Measurements from ENCODE around the gene ACE.

DNA sequence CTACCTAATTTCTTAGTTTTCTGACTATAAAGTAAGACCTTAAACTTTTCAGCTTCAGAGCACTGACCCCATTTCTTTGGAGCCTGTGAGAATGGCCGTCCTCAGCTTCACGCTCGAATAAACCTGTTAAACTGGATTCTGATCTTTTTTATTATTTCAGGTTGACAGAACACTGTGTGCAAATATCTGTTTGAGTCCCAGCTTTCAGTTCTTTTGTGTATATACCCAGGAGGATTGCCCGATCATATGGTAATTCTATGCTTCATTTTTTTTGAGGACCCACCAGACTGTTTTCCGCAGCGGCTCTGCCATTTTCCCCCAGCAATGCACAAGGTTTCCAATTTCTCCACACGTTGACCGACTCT is 26.5 kb downstream of the ACE start:
- TF ChIP-seq, protein P1, sequence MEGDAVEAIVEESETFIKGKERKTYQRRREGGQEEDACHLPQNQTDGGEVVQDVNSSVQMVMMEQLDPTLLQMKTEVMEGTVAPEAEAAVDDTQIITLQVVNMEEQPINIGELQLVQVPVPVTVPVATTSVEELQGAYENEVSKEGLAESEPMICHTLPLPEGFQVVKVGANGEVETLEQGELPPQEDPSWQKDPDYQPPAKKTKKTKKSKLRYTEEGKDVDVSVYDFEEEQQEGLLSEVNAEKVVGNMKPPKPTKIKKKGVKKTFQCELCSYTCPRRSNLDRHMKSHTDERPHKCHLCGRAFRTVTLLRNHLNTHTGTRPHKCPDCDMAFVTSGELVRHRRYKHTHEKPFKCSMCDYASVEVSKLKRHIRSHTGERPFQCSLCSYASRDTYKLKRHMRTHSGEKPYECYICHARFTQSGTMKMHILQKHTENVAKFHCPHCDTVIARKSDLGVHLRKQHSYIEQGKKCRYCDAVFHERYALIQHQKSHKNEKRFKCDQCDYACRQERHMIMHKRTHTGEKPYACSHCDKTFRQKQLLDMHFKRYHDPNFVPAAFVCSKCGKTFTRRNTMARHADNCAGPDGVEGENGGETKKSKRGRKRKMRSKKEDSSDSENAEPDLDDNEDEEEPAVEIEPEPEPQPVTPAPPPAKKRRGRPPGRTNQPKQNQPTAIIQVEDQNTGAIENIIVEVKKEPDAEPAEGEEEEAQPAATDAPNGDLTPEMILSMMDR (IDR thresholded peaks at IDR 0.05), result no peak
- no peak for TF ChIP-seq POLR2A (IDR thresholded peaks at IDR 0.05)

Data from lower leg skin (tissue), 3 donors.